HG03442 (cell line): ENCODE results near the gene FAM76B.

ENCODE experiments used
- ATAC-seq: cut with Tn5 transposase; IDR thresholded peaks from one replicate; pipeline ENCODE4 v1.9.1; 2021; ENCODE audit warnings: mild to moderate bottlenecking, moderate library complexity; ENCODE audit not compliant: unreplicated experiment

The FAM76B gene

GRCh38 chr11:95792700-95793099, 3.1 kb upstream of the FAM76B start:
- no peak for ATAC-seq

DNA sequence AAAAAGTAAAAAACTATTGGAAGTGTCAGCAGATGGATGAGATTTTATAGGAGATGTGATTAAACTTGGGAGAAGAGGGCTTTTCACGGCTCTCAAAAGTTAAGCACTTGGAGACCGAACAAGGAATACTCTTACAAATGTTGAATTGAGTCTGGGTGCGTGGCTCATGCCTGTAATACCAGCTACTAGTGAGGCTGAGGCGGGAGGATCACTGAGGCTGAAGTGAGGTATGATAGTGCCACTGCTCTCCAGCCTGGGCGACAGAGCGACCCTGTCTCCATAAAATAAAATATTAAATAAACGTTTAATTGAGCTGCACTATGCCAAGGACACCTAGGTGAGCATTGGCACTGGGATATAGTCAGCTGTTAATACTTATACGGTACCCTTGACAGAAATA, 2.6 kb upstream of the FAM76B start:
- ATAC-seq: no peak

GRCh38 chr11:95791709-95792033, 2.1 kb upstream of the FAM76B start:
- no peak for ATAC-seq

DNA sequence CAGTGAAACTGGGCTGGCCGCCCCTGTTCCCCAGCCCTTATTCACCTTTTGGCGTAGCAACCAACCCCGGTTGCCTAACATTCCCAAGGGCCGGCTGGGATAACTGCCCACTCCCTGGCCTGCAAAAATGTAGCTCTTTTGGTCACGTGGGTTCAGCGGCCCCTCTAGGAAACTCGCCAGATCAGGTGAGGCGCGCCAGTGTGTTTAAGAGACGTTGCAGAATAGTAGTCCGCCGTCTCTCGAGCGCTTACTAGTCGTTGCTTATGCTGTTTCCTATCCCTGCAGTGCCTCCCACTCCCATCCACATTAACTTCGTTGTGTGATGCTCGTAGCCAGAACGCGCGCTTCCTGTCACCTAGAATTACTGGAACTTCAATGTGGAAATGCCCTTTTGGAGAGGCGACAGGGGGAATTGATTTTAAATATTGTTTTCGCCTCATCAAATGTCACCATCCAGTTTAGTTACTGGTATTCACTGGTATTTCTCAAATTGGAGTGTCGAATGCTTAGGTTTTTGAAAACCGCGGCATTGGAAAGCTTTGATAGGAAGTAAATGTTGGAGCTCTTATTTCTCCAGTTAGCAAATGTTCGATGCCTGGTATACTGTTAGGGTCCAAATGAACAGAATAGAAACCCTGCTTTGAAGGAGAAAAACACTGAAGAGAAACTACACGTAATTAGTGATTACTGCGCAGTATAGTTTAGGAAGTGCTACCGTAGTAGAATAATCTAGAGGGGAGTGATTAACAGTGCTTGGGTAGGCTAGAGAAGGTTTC, 1.5 kb upstream of the FAM76B start:
- no peak for ATAC-seq

- peak; percentile 66 for ATAC-seq
These were observed 746 bp upstream of the FAM76B start, which contains the start of gene CEP57 for GRCh38 chr11:95790123-95790932. CEP57 (plus strand) TSS chr11:95790498; CDS start chr11:95790699, 201 bp downstream.

DNA sequence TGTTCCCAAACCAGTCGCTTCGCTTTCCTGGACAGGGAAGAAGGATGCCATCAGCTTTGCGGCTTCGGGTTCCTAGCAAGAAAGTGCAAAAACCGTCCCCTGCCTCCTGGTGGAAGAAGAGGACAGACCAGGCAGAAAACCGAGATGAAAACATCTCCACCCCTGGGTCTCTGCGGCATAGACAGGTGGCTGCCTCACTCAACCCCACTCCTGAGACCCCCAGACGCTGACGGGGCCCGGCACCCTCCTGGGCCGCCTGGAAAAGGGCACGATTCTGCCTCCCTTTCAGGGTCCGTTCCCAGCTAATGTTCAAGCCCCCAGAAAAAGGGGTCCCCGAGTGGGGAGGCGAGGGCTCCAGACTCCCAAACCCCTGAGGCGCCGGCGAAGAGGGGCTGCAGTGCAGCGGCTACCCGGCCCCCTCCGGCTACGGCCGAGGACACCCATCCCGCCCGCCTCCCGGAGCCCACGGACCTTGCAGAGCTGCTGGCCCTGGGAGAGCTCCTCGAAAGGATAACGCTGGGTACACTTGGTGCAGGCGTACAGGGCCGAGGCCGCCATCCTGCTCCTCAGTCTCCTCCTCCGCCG, 569 bp downstream of the FAM76B start:
- ATAC-seq: no peak

DNA sequence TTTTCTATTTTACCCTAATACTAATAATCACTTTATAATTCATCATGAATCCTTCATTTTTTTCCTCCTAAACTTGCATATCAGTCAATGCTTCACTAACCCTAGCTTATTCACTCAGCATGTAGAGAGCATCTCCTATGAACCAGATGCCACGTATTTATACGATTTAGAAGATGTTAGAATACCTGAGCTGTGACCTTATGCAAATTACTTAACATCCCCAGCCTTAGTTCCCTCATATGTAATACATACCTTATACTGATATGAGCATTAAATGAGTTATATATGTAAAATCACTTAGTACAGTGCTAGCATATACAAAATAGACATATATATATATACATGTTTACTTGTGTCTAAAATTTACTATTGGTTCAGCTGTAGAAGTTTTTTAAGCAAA, 9.0 kb downstream of the FAM76B start:
- ATAC-seq: no peak

- peak; percentile 58 for ATAC-seq
These were observed 10.9 kb downstream of the FAM76B start for GRCh38 chr11:95778699-95779098.

- no peak for ATAC-seq
These were observed 12.7 kb downstream of the FAM76B start for GRCh38 chr11:95776859-95777258.

- no peak for ATAC-seq
These were observed 21.1 kb downstream of the FAM76B start for GRCh38 chr11:95768521-95768920.

GRCh38 chr11:95767498-95767897, 22.1 kb downstream of the FAM76B start:
- no peak for ATAC-seq

DNA sequence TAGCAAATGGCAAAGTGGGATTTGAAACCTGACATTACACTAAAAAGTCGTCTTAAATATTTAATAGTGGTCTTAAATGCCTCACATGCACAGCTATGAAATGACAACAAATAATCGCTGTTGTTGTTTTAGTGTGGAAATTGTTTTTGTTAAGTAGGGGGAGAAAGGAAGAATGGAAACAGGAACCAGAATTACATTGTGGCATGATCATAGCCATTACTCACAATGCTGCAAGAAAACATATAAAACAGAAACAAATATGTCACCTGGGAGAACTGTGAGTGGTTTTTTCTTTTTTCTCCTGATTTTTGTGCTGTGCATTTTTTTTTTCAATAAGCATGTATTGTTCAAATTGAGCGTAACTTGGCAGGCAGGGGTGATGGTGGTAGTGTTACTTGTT, 22.9 kb downstream of the FAM76B start:
- no peak for ATAC-seq

- no peak for ATAC-seq
These were observed 25.2 kb downstream of the FAM76B start for GRCh38 chr11:95764267-95764898.

- ATAC-seq: no peak
These were observed 27.0 kb downstream of the FAM76B start for GRCh38 chr11:95762534-95762933.

- ATAC-seq: no peak
These were observed 28.6 kb downstream of the FAM76B start for GRCh38 chr11:95760941-95761340.

- ATAC-seq: no peak
These were observed 38.1 kb downstream of the FAM76B start for GRCh38 chr11:95751515-95751914.

- ATAC-seq: no peak
These were observed 39.5 kb downstream of the FAM76B start for GRCh38 chr11:95750101-95750500.

- ATAC-seq: no peak
These were observed 50.3 kb downstream of the FAM76B start for GRCh38 chr11:95739108-95739938.

GRCh38 chr11:95736809-95737208, 52.8 kb downstream of the FAM76B start:
- no peak for ATAC-seq

DNA sequence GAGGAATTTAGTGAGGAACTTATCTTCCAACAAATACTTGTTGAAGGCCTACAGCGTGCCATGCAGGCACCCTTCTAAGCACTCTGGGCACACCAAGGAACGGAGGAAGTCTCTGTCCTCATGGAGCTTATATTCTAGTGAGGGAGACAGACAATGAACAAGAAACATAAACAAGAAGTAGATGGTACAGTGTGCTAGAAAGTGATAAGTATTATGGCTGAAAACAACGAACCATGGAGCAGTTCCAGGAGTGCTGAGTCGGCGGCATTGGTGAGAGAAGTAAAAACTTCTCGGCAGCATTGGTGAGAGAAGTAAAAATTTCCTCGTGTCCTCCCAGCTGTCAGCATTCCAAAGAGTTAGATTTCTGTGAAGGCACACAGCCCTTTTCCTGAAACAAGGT, 53.2 kb downstream of the FAM76B start:
- no peak for ATAC-seq
